HL-60/S4 treated with phorbol 12-myristate 13-acetate at 8.2 ng/mL for 4 days and 3 days (cell line): ENCODE data around the gene CDX1.

ENCODE experiments used
- in situ Hi-C: fragments of 300-500 bp; cut with MboI; formaldehyde crosslinking; loops from 2 replicates; pipeline ENCODE4 v1.15.0; 2022; ENCODE audit warnings: low sequenced_read_pairs

The CDX1 gene

GRCh38 chr5:150143350-150144245 lies 23.0 kb upstream of the CDX1 start:
- in situ Hi-C loops = loop anchor here (25.0 kb wide), 1 partner anchor 306 kb away; no protein-coding TSS in a partner anchor

- in situ Hi-C loops = loop anchor here (25.0 kb wide), 1 partner anchor 307 kb away; no protein-coding TSS in a partner anchor
These were observed 22.3 kb upstream of the CDX1 start for GRCh38 chr5:150144246-150144801.

DNA sequence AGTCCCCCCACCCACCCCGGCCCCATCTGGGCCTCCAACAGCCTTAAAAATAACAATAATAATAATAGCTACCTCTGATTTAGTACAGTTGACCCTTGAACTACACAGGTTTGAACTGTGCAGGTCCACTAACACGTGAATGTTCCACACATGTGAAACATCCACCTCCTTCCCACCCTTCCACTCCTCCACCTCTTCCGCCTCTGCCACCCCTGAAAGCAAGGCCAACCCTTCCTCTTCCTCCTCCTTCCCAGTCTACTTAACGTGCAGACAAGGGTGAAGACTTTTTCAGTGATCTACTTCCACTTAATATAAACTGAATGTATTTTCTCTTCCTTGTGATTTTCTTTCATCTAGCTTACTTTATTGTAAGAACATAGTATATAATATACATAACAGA lies 21.7 kb upstream of the CDX1 start:
- in situ Hi-C loops = loop anchor here (25.0 kb wide), 1 partner anchor 308 kb away; no protein-coding TSS in a partner anchor

DNA sequence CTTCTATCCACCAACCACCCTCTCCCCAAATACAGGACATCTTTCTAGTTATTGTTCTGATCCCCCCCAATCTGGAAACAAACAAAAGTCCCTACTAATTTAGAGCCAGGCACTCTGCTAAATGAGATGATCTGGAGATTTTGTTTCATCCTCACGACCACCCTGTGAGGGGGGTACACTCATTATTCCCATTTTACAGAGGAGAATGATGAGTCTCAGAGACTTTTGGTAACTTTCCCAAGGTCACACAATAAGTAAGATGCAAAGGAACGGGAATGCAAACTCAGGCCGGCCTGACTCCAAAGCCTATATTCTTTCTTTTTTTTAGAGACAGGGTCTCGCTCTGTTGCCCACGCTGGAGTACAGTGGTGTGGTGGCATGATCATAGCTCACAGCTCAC lies 20.3 kb upstream of the CDX1 start:
- in situ Hi-C loops = loop anchor here (25.0 kb wide), 1 partner anchor 309 kb away; no protein-coding TSS in a partner anchor

- in situ Hi-C loops = loop anchor here (25.0 kb wide), 1 partner anchor 310 kb away; no protein-coding TSS in a partner anchor
These were observed 19.5 kb upstream of the CDX1 start for GRCh38 chr5:150146862-150147601.

GRCh38 chr5:150147670-150148069 lies 18.9 kb upstream of the CDX1 start:
- in situ Hi-C loops = loop anchor here (25.0 kb wide), 1 partner anchor 310 kb away; no protein-coding TSS in a partner anchor

DNA sequence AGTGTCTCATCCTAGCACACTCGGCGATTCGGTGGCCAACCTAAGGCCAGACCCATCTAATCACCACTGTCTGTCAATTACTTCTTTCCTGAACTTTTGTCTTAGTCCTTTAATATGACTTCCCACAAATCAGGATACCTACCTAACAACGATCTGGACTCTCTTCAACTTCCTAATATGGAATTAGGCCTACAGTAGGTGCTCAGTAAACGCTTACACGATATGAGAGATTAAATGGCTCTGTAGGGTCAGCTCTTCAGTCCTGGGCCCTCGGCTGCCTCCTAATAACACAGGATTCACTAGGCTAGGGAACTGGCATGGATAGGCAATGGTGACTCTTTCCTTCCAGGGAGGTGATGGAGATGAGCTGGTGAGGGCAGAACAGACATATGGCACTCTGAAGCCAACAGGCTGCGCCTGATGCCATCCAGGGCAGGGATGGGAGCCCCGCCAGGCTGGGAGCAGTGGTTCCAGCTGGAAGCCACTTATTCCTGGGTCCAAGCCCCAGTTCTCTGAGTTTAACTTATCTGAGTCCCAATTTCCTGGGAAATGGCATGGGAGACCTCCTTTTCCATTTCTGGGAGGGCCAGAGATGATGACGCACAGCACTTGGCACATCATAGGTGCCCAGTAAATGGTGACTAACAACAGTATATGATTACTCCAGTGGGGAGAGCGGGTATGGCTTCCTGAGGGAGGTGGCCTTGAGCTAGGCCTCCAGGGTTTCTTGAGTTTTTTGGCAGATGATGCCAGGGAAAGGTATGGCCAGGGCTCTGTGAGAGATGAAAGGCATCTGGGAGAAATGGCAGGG lies 18.3 kb upstream of the CDX1 start:
- in situ Hi-C loops = loop anchor here (25.0 kb wide), 1 partner anchor 311 kb away; no protein-coding TSS in a partner anchor

DNA sequence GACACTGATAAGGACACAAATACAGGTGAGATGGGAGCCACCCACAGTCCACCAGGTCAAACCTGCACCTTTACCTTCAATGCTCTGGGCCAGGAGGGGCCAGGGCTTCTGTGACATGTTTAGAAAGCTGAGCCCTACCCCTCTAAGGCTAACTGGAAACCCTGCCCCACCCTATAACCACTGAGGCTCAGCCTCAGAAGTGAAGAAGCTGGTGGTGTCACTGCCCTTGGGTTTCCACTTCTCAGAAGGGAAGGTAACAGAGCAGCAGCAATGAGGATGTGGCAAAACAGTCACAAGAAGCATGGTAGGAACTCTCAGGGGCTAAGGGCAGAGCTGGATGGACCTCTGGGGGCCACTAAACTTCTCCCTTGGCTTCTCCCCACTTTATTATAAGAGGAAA lies 17.0 kb upstream of the CDX1 start:
- in situ Hi-C loops = loop anchor here (25.0 kb wide), 1 partner anchor 312 kb away; no protein-coding TSS in a partner anchor

DNA sequence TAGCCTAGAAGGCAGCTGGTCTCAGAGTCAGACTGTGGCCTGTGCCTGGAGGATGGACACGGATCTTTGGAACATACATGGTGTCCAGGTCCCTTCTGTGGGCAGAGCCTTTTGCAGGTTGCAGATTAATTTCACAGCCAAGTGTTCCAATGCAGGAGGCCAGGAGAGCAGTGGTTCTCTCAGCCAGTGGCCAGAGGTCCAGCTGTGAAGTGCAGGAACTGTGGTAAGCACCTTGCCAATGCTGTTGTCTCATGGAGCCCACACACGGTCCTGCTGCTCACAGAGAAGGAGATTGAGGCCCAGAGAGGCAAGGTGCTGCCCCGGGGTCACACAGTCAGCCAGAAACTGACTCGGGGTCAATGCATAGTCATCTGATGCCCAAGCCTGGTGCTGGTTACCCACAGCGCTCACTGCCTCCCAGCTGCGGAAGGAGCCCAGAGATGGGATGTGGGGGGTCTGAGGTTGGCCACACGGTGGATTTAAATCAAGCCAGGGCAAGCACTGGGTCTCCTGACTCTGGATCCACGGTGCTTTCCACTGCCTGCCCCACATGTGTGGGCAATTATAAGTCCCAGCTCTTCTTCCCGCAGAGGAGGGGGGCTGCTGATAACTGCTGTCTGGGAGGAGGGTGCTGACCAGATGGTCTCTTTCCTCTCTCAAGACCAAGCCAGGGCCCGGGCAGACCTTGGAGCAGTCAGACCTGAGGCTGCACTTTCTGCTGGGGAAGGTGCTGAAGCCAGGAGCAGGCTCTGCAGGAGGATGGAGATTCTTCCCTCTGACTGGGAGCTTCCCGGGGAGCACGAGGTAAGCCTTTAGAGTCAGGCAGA lies 13.7 kb upstream of the CDX1 start:
- in situ Hi-C loops = no loop called here

DNA sequence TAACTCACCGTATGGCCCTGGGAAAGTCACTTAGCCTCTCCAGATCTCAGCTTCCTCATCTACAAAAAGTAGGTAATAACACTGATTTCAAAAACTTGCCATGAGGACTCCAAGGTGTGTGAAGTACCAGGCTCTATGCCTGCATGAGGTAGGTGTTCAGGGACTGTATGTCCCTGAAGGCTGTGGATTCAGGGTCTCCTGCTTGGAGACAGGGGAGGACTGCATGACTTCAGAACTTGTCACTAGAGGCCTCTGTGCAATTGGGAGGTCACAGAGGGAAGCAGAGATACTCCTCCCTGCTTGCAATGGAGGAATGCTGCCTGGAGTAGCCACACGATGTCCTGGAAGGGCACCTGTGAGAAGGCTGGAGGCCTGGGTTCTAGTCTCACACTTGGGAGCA lies 13.1 kb upstream of the CDX1 start:
- in situ Hi-C loops = no loop called here

- in situ Hi-C loops = no loop called here
These were observed 12.5 kb upstream of the CDX1 start for GRCh38 chr5:150153957-150154617.

DNA sequence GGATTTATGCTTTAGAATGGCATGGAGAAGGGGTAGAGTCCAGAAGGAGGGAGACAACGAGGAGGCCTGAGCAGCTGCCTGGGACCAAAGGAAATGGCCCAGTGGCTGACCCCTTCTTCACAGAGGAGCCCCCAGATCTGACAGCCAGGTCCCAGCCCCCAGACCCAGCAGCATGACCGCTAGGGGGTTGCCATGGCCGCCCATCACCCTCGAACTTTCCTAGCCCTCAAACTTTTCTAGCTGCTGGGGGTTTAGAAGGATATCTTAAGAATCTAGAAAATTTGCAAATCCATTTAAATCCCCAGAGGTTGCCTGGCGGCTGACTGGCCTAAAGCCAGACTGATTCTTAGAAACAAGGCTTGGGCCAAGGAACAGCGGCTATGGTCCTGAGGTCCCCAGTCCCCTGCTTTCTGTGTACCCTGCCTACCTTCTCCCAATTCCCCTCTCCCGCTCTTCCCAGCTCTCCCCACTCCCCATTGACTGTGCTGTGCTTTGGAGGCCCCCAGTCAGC lies 11.9 kb upstream of the CDX1 start:
- in situ Hi-C loops = no loop called here

- in situ Hi-C loops = no loop called here
These were observed 11.1 kb upstream of the CDX1 start, which contains the start of gene PDGFRB for GRCh38 chr5:150155258-150156026. Gene PDGFRB, minus strand, starts transcription at chr5:150155845. Its CDS starts 18,798 bp downstream, at chr5:150137047.

GRCh38 chr5:150156027-150156368 lies 10.6 kb upstream of the CDX1 start:
- in situ Hi-C loops = no loop called here

GRCh38 chr5:150156540-150156939 lies 10.0 kb upstream of the CDX1 start:
- in situ Hi-C loops = no loop called here

GRCh38 chr5:150157168-150157567 lies 9.4 kb upstream of the CDX1 start:
- in situ Hi-C loops = no loop called here

DNA sequence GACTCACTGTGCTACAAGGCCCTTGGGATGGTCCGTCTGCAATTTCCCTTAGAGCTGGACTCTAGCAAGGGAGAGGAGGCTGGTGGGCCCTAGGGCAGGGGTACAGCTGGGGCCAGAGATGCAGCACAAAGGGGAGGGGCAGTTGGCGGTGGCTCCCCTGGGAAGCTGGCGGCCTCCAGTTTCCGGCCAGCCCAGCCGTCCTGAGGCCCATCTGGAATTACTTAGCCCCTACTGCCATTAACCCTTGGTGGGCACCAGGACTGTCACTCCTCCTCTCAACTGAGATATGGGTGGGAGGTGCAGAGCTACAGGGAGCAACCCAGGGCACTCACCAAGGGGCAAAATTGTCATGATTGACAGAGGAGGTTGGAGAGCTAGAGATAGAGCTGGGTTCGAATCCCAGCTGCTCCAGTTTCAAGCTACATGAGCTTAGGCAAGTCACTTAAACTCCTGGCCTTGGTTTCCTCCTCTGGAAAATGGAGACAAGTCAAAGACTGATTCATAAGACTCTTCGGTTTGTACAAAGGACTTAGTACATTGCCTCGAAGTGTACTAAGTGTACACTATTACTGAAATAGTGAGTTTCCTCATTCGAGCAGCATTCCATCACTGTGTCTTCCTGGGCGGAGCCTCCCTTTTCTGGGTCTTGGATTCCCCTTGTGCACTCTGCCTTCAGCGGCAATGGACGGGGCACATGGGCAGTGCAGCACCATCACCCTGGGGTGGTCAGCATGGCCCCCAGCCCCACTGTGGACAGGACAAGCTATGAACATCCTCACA lies 8.2 kb upstream of the CDX1 start:
- in situ Hi-C loops = no loop called here
